ENCODE data around the gene RIT2.

RIT2 gene

DNA sequence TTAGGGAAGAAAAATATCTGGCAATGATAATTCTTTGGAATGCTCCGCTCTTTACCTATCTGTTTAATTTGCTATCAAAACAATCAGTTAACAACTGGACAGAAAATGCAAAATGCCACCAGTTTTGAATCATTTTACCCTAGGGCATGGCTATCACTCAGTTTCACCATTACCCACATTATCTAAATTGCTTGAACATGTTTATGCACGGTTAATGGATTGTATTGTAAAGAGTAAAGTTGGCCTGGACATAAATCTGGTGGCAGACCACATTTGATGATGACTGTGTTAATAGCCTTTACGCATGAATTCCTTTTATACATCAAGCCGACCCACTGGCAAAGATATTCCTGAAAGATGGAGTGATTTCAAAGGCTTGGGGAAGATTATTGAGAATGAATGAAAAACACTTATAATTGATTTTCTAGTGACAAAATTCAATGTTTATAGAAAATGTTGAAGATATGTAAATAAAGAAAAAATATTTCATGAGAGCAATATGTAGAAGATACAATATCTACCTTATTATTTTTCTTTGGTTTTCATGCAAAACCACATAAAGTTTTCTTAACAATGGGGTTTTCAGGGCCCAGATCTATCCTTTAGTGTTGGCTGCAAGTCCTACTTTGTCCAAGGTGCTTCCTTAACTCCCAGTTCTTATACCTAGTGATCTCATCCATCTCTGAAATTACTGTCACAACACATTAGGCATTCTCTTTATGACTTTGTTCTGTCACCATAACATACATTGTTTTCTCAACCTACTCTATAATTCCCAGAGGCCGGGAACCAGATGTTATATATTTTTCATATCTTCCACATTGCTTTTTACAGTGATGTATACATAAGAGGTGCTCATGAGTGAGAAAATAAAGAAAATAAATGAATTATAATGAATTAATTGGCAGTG lies 265.1 kb downstream of the RIT2 start:
- FAIRE-seq (no peak), DNase-seq (ENCODE audit: insufficient read length, low spot score) (no peak)
- no peak for TF ChIP-seq TAF1 (IDR thresholded peaks at IDR 0.05; ENCODE audit: low read depth, low read length)
- TF ChIP-seq POLR2AphosphoS5 (IDR thresholded peaks at IDR 0.05; ENCODE audit: low read depth, low read length): no peak
- TF ChIP-seq SPI1 (IDR thresholded peaks at IDR 0.05; ENCODE audit: low read depth, low read length): no peak
- TF ChIP-seq POLR2A (IDR thresholded peaks at IDR 0.05; ENCODE audit: low read depth, low read length): no peak
- no peak for TF ChIP-seq POU2F2 (IDR thresholded peaks at IDR 0.05; ENCODE audit: low read depth, low read length)
- TF ChIP-seq PAX5 (IDR thresholded peaks at IDR 0.05; ENCODE audit: insufficient read depth, low read length, severe bottlenecking): no peak

DNA sequence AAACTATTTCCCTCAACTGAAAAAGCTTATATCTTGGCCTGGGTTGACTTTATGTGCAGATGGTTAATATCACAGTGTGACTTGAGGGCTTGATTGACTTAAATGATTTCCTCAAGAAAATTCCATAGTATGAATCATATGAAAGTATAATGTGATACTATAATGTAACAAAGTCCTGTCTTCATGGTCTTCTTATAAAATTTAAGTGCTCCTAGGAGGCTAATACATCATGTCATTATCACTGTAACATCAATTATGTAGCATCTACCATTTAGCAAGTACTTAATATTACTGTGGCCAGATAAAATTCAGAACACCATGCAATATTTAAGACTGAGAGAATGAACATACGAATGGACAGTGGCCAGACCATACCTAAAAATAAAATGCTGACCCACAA lies 276.1 kb downstream of the RIT2 start:
- TF ChIP-seq POLR2A (IDR thresholded peaks at IDR 0.05; ENCODE audit: low read depth, low read length): no peak
- no peak for TF ChIP-seq POU2F2 (IDR thresholded peaks at IDR 0.05; ENCODE audit: low read depth, low read length)
- no peak for TF ChIP-seq PAX5 (IDR thresholded peaks at IDR 0.05; ENCODE audit: insufficient read depth, low read length, severe bottlenecking)
- TF ChIP-seq SPI1 (IDR thresholded peaks at IDR 0.05; ENCODE audit: low read depth, low read length): no peak
- no peak for TF ChIP-seq TAF1 (IDR thresholded peaks at IDR 0.05; ENCODE audit: low read depth, low read length)
- TF ChIP-seq POLR2AphosphoS5 (IDR thresholded peaks at IDR 0.05; ENCODE audit: low read depth, low read length): no peak
- DNase-seq (ENCODE audit: insufficient read length, low spot score): no peak
- no peak for FAIRE-seq

DNA sequence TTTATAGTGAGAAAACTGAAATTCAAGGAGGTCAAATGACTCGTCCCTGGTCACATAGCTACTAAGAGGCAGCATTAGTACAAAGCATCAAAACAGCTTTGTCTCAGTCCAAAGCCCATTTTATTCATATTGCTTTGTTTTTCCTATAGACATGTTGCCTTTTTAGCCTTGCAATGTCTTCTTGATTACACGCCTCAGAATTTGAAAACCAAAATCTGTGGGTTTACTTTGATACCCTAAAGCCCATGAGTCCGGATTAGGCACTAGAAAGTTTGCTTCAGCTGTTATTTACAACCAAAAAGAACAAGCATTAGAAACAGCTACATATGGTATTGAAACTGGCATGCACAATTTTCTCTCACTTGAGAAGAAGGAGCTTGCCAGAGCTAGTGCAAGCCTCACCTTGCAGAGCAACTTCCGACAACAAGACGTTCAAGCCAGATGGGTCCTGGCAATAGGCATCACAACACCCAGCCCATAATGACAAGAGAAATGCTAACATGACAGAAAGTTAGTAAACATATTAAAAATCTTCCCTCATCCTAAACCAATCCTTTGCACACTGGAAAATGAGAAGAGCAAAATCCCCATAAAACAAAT lies 276.8 kb downstream of the RIT2 start:
- no peak for FAIRE-seq
- DNase-seq (ENCODE audit: insufficient read length, low spot score): no peak
- TF ChIP-seq POLR2AphosphoS5 (IDR thresholded peaks at IDR 0.05; ENCODE audit: low read depth, low read length) (no peak), POU2F2 (IDR thresholded peaks at IDR 0.05; ENCODE audit: low read depth, low read length) (no peak), PAX5 (IDR thresholded peaks at IDR 0.05; ENCODE audit: insufficient read depth, low read length, severe bottlenecking) (no peak), TAF1 (IDR thresholded peaks at IDR 0.05; ENCODE audit: low read depth, low read length) (no peak)

DNA sequence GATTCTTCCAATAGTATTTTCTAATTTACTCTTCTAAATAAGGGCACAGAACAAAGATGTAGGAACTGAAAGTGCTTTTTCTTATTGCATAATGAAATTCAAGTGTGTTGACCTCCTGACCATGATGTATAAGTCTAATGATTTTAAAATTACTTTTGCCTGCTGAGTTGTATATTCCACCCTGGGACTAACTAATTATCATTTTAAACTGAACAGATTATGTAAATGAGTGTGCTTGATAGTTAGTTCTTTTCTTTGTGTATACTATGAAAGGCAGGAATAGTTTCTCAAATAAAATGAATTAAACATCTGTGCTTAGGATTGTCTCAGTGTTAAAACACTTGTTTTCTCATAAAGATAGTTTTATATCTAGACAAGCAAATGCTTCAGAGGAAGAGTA lies 284.5 kb downstream of the RIT2 start:
- TF ChIP-seq TAF1 (IDR thresholded peaks at IDR 0.05; ENCODE audit: low read depth, low read length): no peak
- no peak for FAIRE-seq
- DNase-seq (ENCODE audit: insufficient read length, low spot score): no peak

DNA sequence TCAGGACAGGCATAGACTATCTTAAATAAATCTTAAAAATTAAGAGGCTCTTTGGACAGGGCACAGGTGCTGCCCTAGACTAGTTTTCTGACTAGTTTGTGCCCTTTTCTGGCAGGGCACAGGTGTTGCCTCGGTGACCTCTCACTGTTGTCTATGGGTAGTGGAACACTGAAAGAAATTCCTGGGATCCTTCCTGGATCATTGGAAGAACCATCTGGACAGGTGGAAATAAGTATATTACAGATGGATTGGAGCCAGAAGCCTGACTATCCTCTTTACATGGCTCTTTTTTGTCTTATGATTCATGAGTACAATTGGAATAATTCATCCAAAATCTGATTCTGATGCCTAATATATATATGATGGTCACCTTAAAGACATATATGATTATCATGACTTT lies 286.6 kb downstream of the RIT2 start:
- no peak for DNase-seq (ENCODE audit: insufficient read length, low spot score)
- no peak for TF ChIP-seq SPI1 (IDR thresholded peaks at IDR 0.05; ENCODE audit: low read depth, low read length)
- no peak for TF ChIP-seq POLR2A (IDR thresholded peaks at IDR 0.05; ENCODE audit: low read depth, low read length)
- no peak for TF ChIP-seq TAF1 (IDR thresholded peaks at IDR 0.05; ENCODE audit: low read depth, low read length)
- TF ChIP-seq POLR2AphosphoS5 (IDR thresholded peaks at IDR 0.05; ENCODE audit: low read depth, low read length): no peak
- no peak for TF ChIP-seq POU2F2 (IDR thresholded peaks at IDR 0.05; ENCODE audit: low read depth, low read length)
- no peak for TF ChIP-seq PAX5 (IDR thresholded peaks at IDR 0.05; ENCODE audit: insufficient read depth, low read length, severe bottlenecking)
- FAIRE-seq: no peak

DNA sequence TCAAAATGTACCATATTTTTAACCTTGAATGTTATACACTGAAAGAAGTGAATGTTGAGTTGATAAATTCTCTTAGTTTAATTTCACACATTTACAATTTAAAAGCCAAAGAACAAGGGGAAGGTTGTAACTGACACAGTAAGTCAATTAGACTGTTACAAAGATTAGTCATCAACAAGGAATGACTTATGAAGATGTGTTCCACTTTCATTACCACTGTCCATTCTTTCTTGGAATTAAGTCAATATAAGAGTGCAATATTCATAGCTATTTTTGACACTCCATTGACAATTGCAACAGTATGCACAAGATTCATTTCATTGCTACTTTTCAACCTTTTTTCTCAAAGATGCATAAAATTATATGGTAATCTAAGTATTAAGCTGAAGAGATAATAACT lies 291.3 kb downstream of the RIT2 start:
- DNase-seq (ENCODE audit: insufficient read length, low spot score): no peak
- no peak for FAIRE-seq
- TF ChIP-seq POU2F2 (IDR thresholded peaks at IDR 0.05; ENCODE audit: low read depth, low read length) (no peak), SPI1 (IDR thresholded peaks at IDR 0.05; ENCODE audit: low read depth, low read length) (no peak), POLR2A (IDR thresholded peaks at IDR 0.05; ENCODE audit: low read depth, low read length) (no peak), TAF1 (IDR thresholded peaks at IDR 0.05; ENCODE audit: low read depth, low read length) (no peak)

DNA sequence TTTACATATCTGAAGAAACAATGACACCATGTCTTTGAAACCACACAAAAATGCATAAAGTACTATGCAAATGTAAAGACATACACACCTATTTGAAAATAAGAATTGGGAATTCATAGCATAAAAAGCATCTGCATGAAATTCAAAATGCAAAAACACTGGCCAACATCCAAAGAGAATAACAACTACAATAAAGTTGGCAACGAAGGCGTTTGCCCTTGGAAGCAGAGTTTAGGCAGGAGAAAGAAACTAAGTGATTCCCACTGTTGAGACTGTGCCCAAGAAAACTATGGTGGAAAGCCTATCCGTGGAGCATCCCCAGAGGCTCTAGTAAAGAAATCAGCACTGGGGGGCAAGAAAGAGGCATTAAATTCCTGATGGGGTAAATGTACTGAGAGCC lies 292.8 kb downstream of the RIT2 start:
- TF ChIP-seq TAF1 (IDR thresholded peaks at IDR 0.05; ENCODE audit: low read depth, low read length): no peak
- TF ChIP-seq PAX5 (IDR thresholded peaks at IDR 0.05; ENCODE audit: insufficient read depth, low read length, severe bottlenecking): no peak
- DNase-seq (ENCODE audit: insufficient read length, low spot score): no peak
- no peak for FAIRE-seq

DNA sequence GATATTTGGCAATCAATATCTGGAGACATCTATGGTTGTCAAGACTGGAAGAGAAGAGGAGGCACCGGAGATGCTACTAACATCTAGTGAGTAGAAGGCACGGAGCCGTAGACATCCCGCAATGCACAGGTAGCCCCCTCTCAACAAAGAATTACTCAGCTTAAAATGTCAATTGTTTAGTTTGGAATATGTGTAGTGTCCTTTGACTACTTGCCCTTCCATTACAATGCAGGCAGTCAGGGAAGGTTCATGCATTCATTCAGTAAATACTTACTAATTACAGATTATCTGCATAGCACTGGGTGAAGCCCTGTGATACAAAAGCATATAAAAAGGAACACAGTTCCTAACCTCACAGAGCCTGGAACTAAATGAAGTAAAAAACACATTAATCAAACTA lies 294.0 kb downstream of the RIT2 start:
- DNase-seq (ENCODE audit: insufficient read length, low spot score) (no peak), FAIRE-seq (no peak)
- TF ChIP-seq TAF1 (IDR thresholded peaks at IDR 0.05; ENCODE audit: low read depth, low read length) (no peak), SPI1 (IDR thresholded peaks at IDR 0.05; ENCODE audit: low read depth, low read length) (no peak), POLR2A (IDR thresholded peaks at IDR 0.05; ENCODE audit: low read depth, low read length) (no peak), POU2F2 (IDR thresholded peaks at IDR 0.05; ENCODE audit: low read depth, low read length) (no peak), POLR2AphosphoS5 (IDR thresholded peaks at IDR 0.05; ENCODE audit: low read depth, low read length) (no peak), PAX5 (IDR thresholded peaks at IDR 0.05; ENCODE audit: insufficient read depth, low read length, severe bottlenecking) (no peak)

DNA sequence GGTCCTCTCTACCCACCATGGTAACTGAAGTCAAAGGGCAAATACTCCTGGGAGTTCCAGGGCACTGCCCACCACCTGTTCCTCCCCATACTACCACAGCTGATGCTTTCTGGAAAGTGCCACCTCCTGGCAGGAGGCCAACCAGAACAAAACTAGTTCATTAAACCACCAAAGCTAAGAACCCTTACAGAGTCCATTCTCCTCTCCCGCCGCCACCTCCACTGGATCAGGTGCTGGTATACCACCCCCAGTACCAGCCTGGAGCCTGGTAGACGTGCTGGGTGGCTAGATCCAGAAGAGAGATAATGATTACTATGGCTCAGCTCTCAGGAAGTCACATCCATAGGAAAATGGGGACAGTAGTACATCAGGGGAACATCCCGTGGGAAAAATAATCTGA lies 300.9 kb downstream of the RIT2 start:
- TF ChIP-seq POLR2A (IDR thresholded peaks at IDR 0.05; ENCODE audit: low read depth, low read length) (no peak), TAF1 (IDR thresholded peaks at IDR 0.05; ENCODE audit: low read depth, low read length) (no peak), SPI1 (IDR thresholded peaks at IDR 0.05; ENCODE audit: low read depth, low read length) (no peak)
- FAIRE-seq (no peak), DNase-seq (ENCODE audit: insufficient read length, low spot score) (no peak)

DNA sequence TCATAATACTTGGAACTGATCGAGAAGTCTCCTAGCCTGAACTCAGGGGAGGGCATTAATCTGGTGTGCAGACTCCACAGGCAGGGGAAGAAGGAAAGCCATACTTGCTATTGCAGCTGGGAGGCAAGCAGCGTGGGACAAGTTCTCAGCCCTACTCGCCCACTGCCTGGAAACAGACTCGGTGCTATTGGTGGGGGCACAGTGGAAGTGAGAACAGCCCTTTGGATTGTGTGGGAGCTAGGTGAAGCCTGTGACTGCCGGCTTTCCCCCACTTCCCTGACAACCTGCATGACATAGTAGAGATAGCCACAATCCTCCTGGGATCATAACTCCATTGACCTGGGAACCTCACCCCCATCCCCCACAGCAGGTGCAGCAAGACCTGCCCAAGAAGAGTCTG lies 301.3 kb downstream of the RIT2 start:
- FAIRE-seq (no peak), DNase-seq (ENCODE audit: insufficient read length, low spot score) (no peak)
- TF ChIP-seq TAF1 (IDR thresholded peaks at IDR 0.05; ENCODE audit: low read depth, low read length) (no peak), POLR2A (IDR thresholded peaks at IDR 0.05; ENCODE audit: low read depth, low read length) (no peak), POU2F2 (IDR thresholded peaks at IDR 0.05; ENCODE audit: low read depth, low read length) (no peak), PAX5 (IDR thresholded peaks at IDR 0.05; ENCODE audit: insufficient read depth, low read length, severe bottlenecking) (no peak), SPI1 (IDR thresholded peaks at IDR 0.05; ENCODE audit: low read depth, low read length) (no peak), POLR2AphosphoS5 (IDR thresholded peaks at IDR 0.05; ENCODE audit: low read depth, low read length) (no peak)

Data from GM12891 (cell line).